GM12872 (cell line): ENCODE results near the gene INS.

Experiments
- CTCF ChIP-seq: IDR thresholded peaks from 3 replicates; pipeline ENCODE4 v1.5.1; 2011; ENCODE audit warnings: low read depth, mild to moderate bottlenecking, low read length, moderate library complexity; ENCODE audit not compliant: insufficient read depth

INS gene

GRCh38 chr11:2142762-2143202, 18.2 kb downstream of the INS start:
- TF ChIP-seq CTCF: no peak

GRCh38 chr11:2142300-2142759, 18.7 kb downstream of the INS start:
- no peak for TF ChIP-seq CTCF

GRCh38 chr11:2140411-2141400, 20.3 kb downstream of the INS start:
- TF ChIP-seq CTCF: no peak

- no peak for TF ChIP-seq CTCF
Observed at GRCh38 chr11:2139621-2140337, 21.2 kb downstream of the INS start.

GRCh38 chr11:2139123-2139521, 21.9 kb downstream of the INS start, which contains the start of gene IGF2:
IGF2 (minus strand) TSS chr11:2139389; CDS start chr11:2135523, 3,866 bp downstream.
- no peak for TF ChIP-seq CTCF

GRCh38 chr11:2138431-2139122, 22.4 kb downstream of the INS start:
- no peak for TF ChIP-seq CTCF

GRCh38 chr11:2138068-2138430, 23.0 kb downstream of the INS start:
- TF ChIP-seq CTCF: no peak
